HepG2 (cell line): ENCODE measurements around the gene ITPK1. TPM values are rescaled to one million over a fixed set of nuclear protein-coding genes. Genes with fewer than 3 reads are reported as not detected.

Source experiments
- CENPX ChIP-seq: sonication (generic); formaldehyde crosslinking; IDR thresholded peaks from 2 replicates; pipeline ENCODE4 v1.9.0; 2021; ENCODE audit warnings: mild to moderate bottlenecking, missing genetic modification reagents, moderate library complexity
- CREM ChIP-seq, 2 experiments: sonication (generic) in 1 of 2; formaldehyde crosslinking in 1 of 2; IDR thresholded peaks; 2 replicates each; pipeline versions ENCODE4 v1.4.0 to v1.6.1; 2016 to 2020; ENCODE audit warnings: antibody characterized with exemption in 1 of 2, mild to moderate bottlenecking in 1 of 2, missing genetic modification reagents in 1 of 2
- DR1 ChIP-seq: sonication (generic); formaldehyde crosslinking; IDR thresholded peaks from 2 replicates; pipeline ENCODE4 v1.8.0; 2021; ENCODE audit warnings: mild to moderate bottlenecking, missing genetic modification reagents, inconsistent platforms
- EP300 ChIP-seq, 3 experiments: sonication (generic) in 1 of 3; formaldehyde crosslinking in 1 of 3; IDR thresholded peaks; 2 replicates each; pipeline versions ENCODE4 v1.5.1 to v1.6.1; 2011 to 2020; ENCODE audit warnings: low read depth in 2 of 3, low read length in 2 of 3, borderline replicate concordance in 1 of 3, improper control_type of control experiment in 1 of 3, mild to moderate bottlenecking in 1 of 3, missing genetic modification reagents in 1 of 3, moderate library complexity in 1 of 3
- KLF6 ChIP-seq: IDR thresholded peaks from 2 replicates; pipeline ENCODE4 v1.8.0; 2016; ENCODE audit warnings: missing biosample characterization, missing genetic modification reagents
- MLLT10 ChIP-seq: sonication (generic); formaldehyde crosslinking; IDR thresholded peaks from 2 replicates; pipeline ENCODE4 v1.4.0; 2020; ENCODE audit warnings: missing genetic modification reagents
- RXRA ChIP-seq: sonication (generic); formaldehyde crosslinking; IDR thresholded peaks from 2 replicates; pipeline ENCODE4 v1.5.1; 2020; ENCODE audit warnings: missing genetic modification reagents
- SMAD9 ChIP-seq: sonication (generic); formaldehyde crosslinking; IDR thresholded peaks from 2 replicates; pipeline ENCODE4 v1.5.1; 2020; ENCODE audit warnings: mild to moderate bottlenecking, missing genetic modification reagents
- ZNF17 ChIP-seq: sonication (generic); formaldehyde crosslinking; IDR thresholded peaks from 2 replicates; pipeline ENCODE4 v1.5.0; 2020; ENCODE audit warnings: mild to moderate bottlenecking, missing genetic modification reagents
- ZNF546 ChIP-seq: sonication (generic); formaldehyde crosslinking; conservative IDR thresholded peaks from 2 replicates; pipeline ENCODE4 v1.8.1; 2023; ENCODE audit warnings: mild to moderate bottlenecking, missing genetic modification reagents
- ZNF567 ChIP-seq: sonication (generic); formaldehyde crosslinking; IDR thresholded peaks from 2 replicates; pipeline ENCODE4 v1.8.1; 2023; ENCODE audit warnings: mild to moderate bottlenecking, missing genetic modification reagents, borderline replicate concordance
- ZNF569 ChIP-seq: sonication (generic); formaldehyde crosslinking; IDR thresholded peaks from 2 replicates; pipeline ENCODE4 v1.5.0; 2020; ENCODE audit warnings: mild to moderate bottlenecking, missing genetic modification reagents, moderate library complexity, borderline replicate concordance
- polyA plus RNA-seq, 8 experiments: library from polyadenylated mRNA; depleted of rRNA in 3 of 8; stranded (reverse) in 7 of 8; unstranded in 1 of 8; fragments of >200 nt; fragmentation: Illumina TruSeq in 4 of 8; extraction: Trizol in 4 of 8; gene quantifications; 2 replicates each; pipeline versions ENCODE4 v1.2.1 to v1.2.3, GENCODE V29; 2011 to 2016; ENCODE audit warnings: low read depth in 4 of 8, missing spikeins in 1 of 8, mixed read lengths in 1 of 8; ENCODE audit not compliant: insufficient read depth in 1 of 8
- total RNA-seq, 5 experiments: library from RNA; depleted of rRNA; stranded (reverse); fragments of >200 nt; fragmentation: Illumina TruSeq; extraction: Trizol; gene quantifications; 2 replicates each; pipeline ENCODE4 v1.2.3, GENCODE V29; 2016; ENCODE audit warnings: low read depth in 1 of 5
- TF ChIP-seq, protein P1 (sequence below): sonication (generic); formaldehyde crosslinking; IDR thresholded peaks from 2 replicates; pipeline ENCODE4; 2020; ENCODE audit warnings: missing genetic modification reagents, mild to moderate bottlenecking, borderline replicate concordance
- TF ChIP-seq, protein P2 (sequence below): fragments of 450-650 bp; IDR thresholded peaks from 2 replicates; pipeline ENCODE4 v1.6.1; 2017; ENCODE audit warnings: mild to moderate bottlenecking
- TF ChIP-seq, protein P3 (sequence below): sonication (generic); formaldehyde crosslinking; IDR thresholded peaks from 2 replicates; pipeline ENCODE4 v1.9.0; 2021; ENCODE audit warnings: missing genetic modification reagents, mild to moderate bottlenecking, borderline replicate concordance
- TF ChIP-seq, protein P4 (sequence below): sonication (generic); formaldehyde crosslinking; IDR thresholded peaks from 2 replicates; pipeline ENCODE4 v1.5.0; 2020; ENCODE audit warnings: missing genetic modification reagents
- TF ChIP-seq, protein P5 (sequence below): fragments of 450-650 bp; IDR thresholded peaks from 2 replicates; pipeline ENCODE4 v1.6.1; 2016

The ITPK1 gene
- total and polyA plus RNA-seq, 2 of the 13 experiments (the other 11 are each of a cell fraction or from before 2014, with no cell fraction given), result 20.5 to 47.5 TPM

DNA sequence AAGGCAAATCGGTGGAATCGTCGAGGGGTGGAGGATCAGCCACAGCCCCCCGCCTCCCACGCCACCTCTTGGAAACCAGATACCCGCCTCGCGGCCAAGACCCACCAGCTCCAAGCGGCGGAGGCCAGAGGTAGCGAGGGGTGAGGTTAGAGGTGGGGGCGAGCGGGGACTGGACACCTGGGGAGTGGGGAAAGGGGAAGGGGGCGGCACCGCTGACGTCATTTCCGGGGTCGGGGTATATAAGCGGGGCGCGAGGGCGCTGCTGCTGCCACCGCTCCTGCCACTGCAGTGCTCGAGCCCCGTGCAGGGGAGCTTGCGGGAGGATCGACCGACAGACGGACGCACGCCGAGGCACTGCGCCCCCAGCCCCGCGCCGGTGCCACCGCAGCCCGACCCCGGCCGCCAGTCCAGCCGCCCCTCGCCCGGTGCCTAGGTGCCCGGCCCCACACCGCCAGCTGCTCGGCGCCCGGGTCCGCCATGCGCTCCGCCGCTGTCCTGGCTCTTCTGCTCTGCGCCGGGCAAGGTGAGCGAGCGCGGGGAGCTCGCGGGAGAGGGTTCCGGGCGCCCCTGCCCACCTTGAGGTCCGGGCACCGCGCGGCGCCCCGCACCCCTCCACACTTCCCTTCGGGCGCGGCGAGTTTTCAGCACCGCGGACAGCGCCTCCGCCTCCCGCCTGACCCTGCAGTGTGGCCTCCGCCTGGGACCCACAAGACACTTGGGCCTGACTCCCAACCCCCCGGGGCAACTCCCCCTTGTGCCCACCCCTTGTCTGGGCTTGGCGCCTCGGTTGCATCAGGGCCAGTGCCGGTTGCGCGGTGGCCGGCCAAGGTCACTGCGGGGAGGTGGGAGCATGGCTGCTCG, 192.6 kb downstream of the ITPK1 start, which contains the start of gene CHGA (continued):
- TF ChIP-seq, protein P1, sequence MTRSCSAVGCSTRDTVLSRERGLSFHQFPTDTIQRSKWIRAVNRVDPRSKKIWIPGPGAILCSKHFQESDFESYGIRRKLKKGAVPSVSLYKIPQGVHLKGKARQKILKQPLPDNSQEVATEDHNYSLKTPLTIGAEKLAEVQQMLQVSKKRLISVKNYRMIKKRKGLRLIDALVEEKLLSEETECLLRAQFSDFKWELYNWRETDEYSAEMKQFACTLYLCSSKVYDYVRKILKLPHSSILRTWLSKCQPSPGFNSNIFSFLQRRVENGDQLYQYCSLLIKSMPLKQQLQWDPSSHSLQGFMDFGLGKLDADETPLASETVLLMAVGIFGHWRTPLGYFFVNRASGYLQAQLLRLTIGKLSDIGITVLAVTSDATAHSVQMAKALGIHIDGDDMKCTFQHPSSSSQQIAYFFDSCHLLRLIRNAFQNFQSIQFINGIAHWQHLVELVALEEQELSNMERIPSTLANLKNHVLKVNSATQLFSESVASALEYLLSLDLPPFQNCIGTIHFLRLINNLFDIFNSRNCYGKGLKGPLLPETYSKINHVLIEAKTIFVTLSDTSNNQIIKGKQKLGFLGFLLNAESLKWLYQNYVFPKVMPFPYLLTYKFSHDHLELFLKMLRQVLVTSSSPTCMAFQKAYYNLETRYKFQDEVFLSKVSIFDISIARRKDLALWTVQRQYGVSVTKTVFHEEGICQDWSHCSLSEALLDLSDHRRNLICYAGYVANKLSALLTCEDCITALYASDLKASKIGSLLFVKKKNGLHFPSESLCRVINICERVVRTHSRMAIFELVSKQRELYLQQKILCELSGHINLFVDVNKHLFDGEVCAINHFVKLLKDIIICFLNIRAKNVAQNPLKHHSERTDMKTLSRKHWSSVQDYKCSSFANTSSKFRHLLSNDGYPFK (CRISPR knock-in tag), result no peak
- no peak for TF ChIP-seq MLLT10 (CRISPR knock-in tag)
- TF ChIP-seq, protein P2, sequence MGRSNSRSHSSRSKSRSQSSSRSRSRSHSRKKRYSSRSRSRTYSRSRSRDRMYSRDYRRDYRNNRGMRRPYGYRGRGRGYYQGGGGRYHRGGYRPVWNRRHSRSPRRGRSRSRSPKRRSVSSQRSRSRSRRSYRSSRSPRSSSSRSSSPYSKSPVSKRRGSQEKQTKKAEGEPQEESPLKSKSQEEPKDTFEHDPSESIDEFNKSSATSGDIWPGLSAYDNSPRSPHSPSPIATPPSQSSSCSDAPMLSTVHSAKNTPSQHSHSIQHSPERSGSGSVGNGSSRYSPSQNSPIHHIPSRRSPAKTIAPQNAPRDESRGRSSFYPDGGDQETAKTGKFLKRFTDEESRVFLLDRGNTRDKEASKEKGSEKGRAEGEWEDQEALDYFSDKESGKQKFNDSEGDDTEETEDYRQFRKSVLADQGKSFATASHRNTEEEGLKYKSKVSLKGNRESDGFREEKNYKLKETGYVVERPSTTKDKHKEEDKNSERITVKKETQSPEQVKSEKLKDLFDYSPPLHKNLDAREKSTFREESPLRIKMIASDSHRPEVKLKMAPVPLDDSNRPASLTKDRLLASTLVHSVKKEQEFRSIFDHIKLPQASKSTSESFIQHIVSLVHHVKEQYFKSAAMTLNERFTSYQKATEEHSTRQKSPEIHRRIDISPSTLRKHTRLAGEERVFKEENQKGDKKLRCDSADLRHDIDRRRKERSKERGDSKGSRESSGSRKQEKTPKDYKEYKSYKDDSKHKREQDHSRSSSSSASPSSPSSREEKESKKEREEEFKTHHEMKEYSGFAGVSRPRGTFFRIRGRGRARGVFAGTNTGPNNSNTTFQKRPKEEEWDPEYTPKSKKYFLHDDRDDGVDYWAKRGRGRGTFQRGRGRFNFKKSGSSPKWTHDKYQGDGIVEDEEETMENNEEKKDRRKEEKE, result no peak
- peak; percentile 89 for TF ChIP-seq ZNF546 (CRISPR knock-in tag)
- TF ChIP-seq CREM (IDR thresholded peaks at IDR 0.05), result no peak
- TF ChIP-seq CREM (CRISPR knock-in tag; IDR thresholded peaks at IDR 0.05), result no peak
- TF ChIP-seq, protein P3, sequence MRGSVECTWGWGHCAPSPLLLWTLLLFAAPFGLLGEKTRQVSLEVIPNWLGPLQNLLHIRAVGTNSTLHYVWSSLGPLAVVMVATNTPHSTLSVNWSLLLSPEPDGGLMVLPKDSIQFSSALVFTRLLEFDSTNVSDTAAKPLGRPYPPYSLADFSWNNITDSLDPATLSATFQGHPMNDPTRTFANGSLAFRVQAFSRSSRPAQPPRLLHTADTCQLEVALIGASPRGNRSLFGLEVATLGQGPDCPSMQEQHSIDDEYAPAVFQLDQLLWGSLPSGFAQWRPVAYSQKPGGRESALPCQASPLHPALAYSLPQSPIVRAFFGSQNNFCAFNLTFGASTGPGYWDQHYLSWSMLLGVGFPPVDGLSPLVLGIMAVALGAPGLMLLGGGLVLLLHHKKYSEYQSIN (CRISPR knock-in tag), result 0 out of 2 replicates have a peak, but pooled peaks have one; percentile 76
- TF ChIP-seq KLF6 (CRISPR knock-in tag), result peak; percentile 97
- peak; percentile 81; the same call in 1 of the 2 replicates for TF ChIP-seq SMAD9 (CRISPR knock-in tag)
- TF ChIP-seq ZNF567 (CRISPR knock-in tag), result no peak
- TF ChIP-seq ZNF17, result no peak
- TF ChIP-seq ZNF569 (CRISPR knock-in tag), result no peak
- TF ChIP-seq CENPX (CRISPR knock-in tag), result no peak
- TF ChIP-seq EP300 (IDR thresholded peaks at IDR 0.05; ENCODE audit: low read depth in 2 of 2, low read length in 2 of 2), result no peak
- TF ChIP-seq EP300 (CRISPR knock-in tag; IDR thresholded peaks at IDR 0.05; ENCODE audit: borderline replicate concordance), result no peak
- 0 out of 2 replicates have a peak, but pooled peaks have one; percentile 32 for TF ChIP-seq RXRA (CRISPR knock-in tag)
- TF ChIP-seq, protein P4, sequence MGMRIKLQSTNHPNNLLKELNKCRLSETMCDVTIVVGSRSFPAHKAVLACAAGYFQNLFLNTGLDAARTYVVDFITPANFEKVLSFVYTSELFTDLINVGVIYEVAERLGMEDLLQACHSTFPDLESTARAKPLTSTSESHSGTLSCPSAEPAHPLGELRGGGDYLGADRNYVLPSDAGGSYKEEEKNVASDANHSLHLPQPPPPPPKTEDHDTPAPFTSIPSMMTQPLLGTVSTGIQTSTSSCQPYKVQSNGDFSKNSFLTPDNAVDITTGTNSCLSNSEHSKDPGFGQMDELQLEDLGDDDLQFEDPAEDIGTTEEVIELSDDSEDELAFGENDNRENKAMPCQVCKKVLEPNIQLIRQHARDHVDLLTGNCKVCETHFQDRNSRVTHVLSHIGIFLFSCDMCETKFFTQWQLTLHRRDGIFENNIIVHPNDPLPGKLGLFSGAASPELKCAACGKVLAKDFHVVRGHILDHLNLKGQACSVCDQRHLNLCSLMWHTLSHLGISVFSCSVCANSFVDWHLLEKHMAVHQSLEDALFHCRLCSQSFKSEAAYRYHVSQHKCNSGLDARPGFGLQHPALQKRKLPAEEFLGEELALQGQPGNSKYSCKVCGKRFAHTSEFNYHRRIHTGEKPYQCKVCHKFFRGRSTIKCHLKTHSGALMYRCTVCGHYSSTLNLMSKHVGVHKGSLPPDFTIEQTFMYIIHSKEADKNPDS (CRISPR knock-in tag), result no peak
- TF ChIP-seq DR1 (CRISPR knock-in tag), result peak; percentile 40; the same call in 1 of the 2 replicates
- TF ChIP-seq, protein P5, sequence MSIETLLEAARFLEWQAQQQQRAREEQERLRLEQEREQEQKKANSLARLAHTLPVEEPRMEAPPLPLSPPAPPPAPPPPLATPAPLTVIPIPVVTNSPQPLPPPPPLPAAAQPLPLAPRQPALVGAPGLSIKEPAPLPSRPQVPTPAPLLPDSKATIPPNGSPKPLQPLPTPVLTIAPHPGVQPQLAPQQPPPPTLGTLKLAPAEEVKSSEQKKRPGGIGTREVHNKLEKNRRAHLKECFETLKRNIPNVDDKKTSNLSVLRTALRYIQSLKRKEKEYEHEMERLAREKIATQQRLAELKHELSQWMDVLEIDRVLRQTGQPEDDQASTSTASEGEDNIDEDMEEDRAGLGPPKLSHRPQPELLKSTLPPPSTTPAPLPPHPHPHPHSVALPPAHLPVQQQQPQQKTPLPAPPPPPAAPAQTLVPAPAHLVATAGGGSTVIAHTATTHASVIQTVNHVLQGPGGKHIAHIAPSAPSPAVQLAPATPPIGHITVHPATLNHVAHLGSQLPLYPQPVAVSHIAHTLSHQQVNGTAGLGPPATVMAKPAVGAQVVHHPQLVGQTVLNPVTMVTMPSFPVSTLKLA, result no peak
